ENCODE results near the gene MCL1.
"Not testable (repeated sequence)": the region's sequence is repeated elsewhere in the genome, so short reads cannot be mapped to it uniquely, and the experiment has no call there.

Gene MCL1

GRCh38 chr1:150603711-150604110 is 24.3 kb upstream of the MCL1 start:
- Histone ChIP-seq H3K4me2 (no peak overlapping the region), H3K27ac (no peak overlapping the region), H4K20me1 (no peaks in the 10 kb centered on the region), H3K9me3 (no peaks in the 10 kb centered on the region), H3K27me3 (no peaks in the 10 kb centered on the region), H3K36me3 (peaks cover 25% of the 10 kb centered on the region), H3K4me1 (no peaks in the 10 kb centered on the region), H3K4me3 (no peak overlapping the region), H3K9ac (no peak overlapping the region)
- no peak for TF ChIP-seq Cebpa-rat (IDR thresholded peaks at IDR 0.05)

- H3K36me3 ChIP-seq: peaks cover 13% of the 10 kb centered on the region
- not testable (repeated sequence) for H3K9me3 ChIP-seq, H3K4me2 ChIP-seq, H3K27me3 ChIP-seq, H3K9ac ChIP-seq, H3K4me1 ChIP-seq, H3K4me3 ChIP-seq, H3K27ac ChIP-seq, H4K20me1 ChIP-seq
Observed at GRCh38 chr1:150602372-150602771, 23.0 kb upstream of the MCL1 start.

- Histone ChIP-seq H3K9ac (no peak overlapping the region), H3K4me2 (no peak overlapping the region), H3K9me3 (no peaks in the 10 kb centered on the region), H4K20me1 (no peaks in the 10 kb centered on the region), H3K27me3 (no peaks in the 10 kb centered on the region), H3K36me3 (peaks cover 13% of the 10 kb centered on the region), H3K4me1 (no peaks in the 10 kb centered on the region), H3K27ac (no peak overlapping the region), H3K4me3 (no peak overlapping the region)
- TF ChIP-seq Cebpa-rat (IDR thresholded peaks at IDR 0.05): no peak
Observed at GRCh38 chr1:150601540-150601939, 22.1 kb upstream of the MCL1 start.

GRCh38 chr1:150598346-150598745 is 18.9 kb upstream of the MCL1 start:
- H3K4me3 ChIP-seq, H3K4me1 ChIP-seq, H3K9ac ChIP-seq, H4K20me1 ChIP-seq, H3K27ac ChIP-seq, H3K4me2 ChIP-seq, H3K9me3 ChIP-seq, H3K27me3 ChIP-seq, H3K36me3 ChIP-seq: not testable (repeated sequence)

DNA sequence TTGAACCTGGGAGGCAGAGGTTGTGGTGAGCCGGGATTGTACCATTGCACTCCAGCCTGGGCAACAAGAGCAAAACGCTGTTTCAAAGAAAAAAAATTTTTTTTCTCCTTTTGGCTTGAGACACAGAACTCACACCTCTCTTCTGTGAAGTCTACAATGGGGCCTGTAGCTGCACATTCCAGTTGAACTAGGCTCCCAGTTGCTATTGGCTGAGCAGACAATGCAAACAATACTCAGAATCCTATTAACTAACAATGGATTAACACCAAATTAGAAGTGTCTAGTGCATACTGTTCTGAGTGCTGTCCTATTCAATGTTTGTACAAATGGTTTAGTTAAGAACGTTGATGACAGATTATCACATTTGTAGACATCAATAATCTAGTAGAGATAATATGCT is 17.6 kb upstream of the MCL1 start:
- no peaks in the 10 kb centered on the region for H3K4me1 ChIP-seq
- no peak overlapping the region for H3K4me2 ChIP-seq
- H3K36me3 ChIP-seq: peaks cover 17% of the 10 kb centered on the region
- no peak for TF ChIP-seq Cebpa-rat (IDR thresholded peaks at IDR 0.05)
- no peaks in the 10 kb centered on the region for H3K9me3 ChIP-seq
- no peaks in the 10 kb centered on the region for H3K27me3 ChIP-seq
- H4K20me1 ChIP-seq: no peaks in the 10 kb centered on the region
- H3K9ac ChIP-seq: no peak overlapping the region
- H3K27ac ChIP-seq: no peak overlapping the region
- no peak overlapping the region for H3K4me3 ChIP-seq

DNA sequence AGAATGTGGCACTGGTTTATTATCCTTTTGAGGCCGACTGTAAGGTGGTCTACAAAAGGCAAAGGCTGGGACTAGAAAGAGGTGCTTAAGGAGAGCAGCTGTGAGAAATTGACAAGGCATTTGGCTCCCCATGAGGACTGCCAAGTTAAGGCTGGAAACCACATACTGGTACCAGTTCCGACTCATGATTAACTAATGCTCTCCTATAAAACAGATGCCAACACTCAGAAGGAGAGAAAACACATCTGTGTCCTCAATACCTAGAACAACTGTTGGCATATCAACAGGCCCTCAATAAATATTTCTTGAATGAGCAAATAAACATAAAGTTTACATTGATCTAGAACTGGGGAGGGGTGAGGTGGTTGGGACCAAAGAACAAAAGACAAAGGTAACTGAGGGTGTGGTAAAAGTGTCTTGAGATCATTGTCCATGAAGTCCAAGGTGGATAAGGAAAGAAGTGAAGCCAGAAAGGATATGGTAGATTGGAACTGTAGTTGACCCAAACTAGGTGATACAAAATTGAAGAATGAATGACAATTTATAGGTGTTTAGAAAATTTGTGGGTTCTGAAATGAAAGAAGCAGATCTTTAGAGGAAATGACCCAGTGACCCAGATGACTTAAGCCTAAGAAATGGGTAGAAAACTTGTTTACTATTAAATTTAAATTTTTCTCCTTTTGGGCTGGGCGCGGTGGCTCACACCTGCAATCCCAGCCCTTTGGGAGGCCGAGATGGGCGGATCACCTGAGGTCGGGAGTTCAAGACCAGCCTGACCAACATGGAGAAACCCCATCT is 16.9 kb upstream of the MCL1 start:
- no peak overlapping the region for H3K27ac ChIP-seq
- H3K9me3 ChIP-seq: no peaks in the 10 kb centered on the region
- H4K20me1 ChIP-seq: no peaks in the 10 kb centered on the region
- H3K27me3 ChIP-seq: no peaks in the 10 kb centered on the region
- H3K4me3 ChIP-seq: no peak overlapping the region
- no peak overlapping the region for H3K9ac ChIP-seq
- no peaks in the 10 kb centered on the region for H3K4me1 ChIP-seq
- peaks cover 17% of the 10 kb centered on the region for H3K36me3 ChIP-seq
- H3K4me2 ChIP-seq: no peak overlapping the region
- TF ChIP-seq Cebpa-rat (IDR thresholded peaks at IDR 0.05): no peak

DNA sequence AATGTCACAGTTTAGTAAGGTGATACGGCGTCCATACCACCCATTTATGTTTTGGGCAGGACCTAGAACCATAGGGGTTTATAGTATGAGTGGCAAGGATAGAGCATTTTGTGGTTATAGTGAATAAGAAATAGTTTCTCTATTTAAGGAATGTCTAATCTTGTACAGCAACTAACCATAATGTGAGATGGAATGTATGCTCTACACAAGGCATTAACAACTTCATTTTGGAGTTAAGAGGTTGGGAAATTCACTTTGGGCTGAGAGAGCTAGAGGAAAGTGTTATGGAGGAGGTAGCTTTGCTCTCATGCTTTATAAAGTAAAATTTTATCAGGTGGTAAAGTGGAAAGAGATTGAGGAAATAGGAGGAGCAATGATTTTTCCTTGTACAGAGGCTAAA is 3.0 kb upstream of the MCL1 start:
- no peaks in the 10 kb centered on the region for H3K9me3 ChIP-seq
- H3K4me1 ChIP-seq: peaks cover 29% of the 10 kb centered on the region
- no peak overlapping the region for H3K9ac ChIP-seq
- peaks cover 5% of the 10 kb centered on the region for H3K36me3 ChIP-seq
- H3K4me3 ChIP-seq: no peak overlapping the region
- TF ChIP-seq Cebpa-rat (IDR thresholded peaks at IDR 0.05): no peak
- peaks cover 20% of the 10 kb centered on the region for H4K20me1 ChIP-seq
- H3K27me3 ChIP-seq: no peaks in the 10 kb centered on the region
- no peak overlapping the region for H3K27ac ChIP-seq
- H3K4me2 ChIP-seq: no peak overlapping the region

DNA sequence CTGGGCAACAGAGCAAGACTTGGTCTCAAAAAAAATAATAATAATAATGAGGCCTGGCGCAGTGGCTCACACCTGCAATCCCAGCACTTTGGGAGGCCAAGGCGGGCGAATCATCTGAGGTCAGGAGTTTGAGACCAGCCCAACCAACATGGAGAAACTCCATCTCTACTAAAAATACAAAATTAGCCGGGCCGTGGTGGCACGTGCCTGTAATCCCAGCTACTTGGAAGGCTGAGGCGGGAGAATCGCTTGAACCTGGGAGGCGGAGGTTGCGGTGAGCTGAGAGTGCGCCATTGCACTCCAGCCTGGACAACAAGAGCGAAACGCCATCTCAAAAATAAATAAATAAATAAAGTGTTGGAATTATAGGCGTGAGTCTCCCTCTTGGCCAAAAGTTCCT is 2.6 kb upstream of the MCL1 start:
- H3K27me3 ChIP-seq, H3K9me3 ChIP-seq, H3K27ac ChIP-seq: not testable (repeated sequence)

DNA sequence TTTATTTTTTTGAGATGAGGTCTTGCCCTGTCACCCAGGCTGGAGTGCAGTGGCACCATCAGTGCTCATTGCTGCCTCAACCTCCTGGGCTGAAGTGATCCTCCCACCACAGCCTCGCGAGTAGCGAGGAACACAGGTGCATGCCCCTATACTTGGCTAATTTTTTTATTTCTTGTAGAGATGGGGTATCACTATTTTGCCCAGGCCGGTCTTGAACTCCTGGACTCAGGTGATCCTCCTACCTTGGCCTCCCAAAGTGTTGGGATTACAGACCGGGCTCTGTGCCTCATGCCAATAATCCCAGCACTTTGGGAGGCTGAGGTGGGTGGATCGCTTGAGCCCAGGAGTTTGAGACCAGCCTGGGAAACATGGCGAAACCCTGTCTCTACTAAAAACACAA is 2.0 kb upstream of the MCL1 start:
- H3K4me2 ChIP-seq, H3K9ac ChIP-seq, H3K4me3 ChIP-seq, H3K27me3 ChIP-seq, H3K27ac ChIP-seq, H3K9me3 ChIP-seq: not testable (repeated sequence)
- H3K4me1 ChIP-seq: peaks cover 38% of the 10 kb centered on the region
- H3K36me3 ChIP-seq: peaks cover 14% of the 10 kb centered on the region
- peaks cover 29% of the 10 kb centered on the region for H4K20me1 ChIP-seq

More for the DNA sequence above, 2.6 kb upstream of the MCL1 start:
- H3K4me1 ChIP-seq: peaks cover 33% of the 10 kb centered on the region
- H3K4me3 ChIP-seq, H3K9ac ChIP-seq, H3K4me2 ChIP-seq, H3K36me3 ChIP-seq: not testable (repeated sequence)
- H4K20me1 ChIP-seq: peaks cover 24% of the 10 kb centered on the region

DNA sequence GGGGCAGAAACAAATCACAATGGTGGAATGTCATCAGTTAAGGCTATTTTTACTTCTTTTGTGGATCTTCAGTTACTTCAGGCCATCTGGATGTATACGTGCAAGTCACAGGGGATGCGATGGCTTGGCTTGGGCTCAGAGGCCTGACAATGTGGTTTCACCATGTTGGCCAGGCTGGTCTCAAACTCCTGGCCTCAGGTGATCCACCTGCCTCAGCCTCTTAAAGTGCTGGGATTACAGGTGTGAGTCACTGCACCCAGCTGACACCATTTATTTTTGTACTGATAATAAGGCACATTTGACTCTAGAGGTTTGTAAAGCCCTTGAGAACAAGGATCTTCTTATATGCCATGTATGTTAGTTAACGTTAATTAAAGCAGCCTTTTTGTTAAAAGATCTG is 1.6 kb upstream of the MCL1 start:
- not testable (repeated sequence) for H3K9me3 ChIP-seq, H3K4me2 ChIP-seq, H3K4me3 ChIP-seq, H3K27me3 ChIP-seq, H3K27ac ChIP-seq, H3K9ac ChIP-seq
- Histone ChIP-seq H3K4me1 (peaks cover 43% of the 10 kb centered on the region), H4K20me1 (peaks cover 34% of the 10 kb centered on the region), H3K36me3 (peaks cover 19% of the 10 kb centered on the region)
